ENCODE measurements around the gene GUCY1A2.
A peak's percentile ranks its signal among the peaks of the same experiment; 100 is the strongest.

Gene GUCY1A2

DNA sequence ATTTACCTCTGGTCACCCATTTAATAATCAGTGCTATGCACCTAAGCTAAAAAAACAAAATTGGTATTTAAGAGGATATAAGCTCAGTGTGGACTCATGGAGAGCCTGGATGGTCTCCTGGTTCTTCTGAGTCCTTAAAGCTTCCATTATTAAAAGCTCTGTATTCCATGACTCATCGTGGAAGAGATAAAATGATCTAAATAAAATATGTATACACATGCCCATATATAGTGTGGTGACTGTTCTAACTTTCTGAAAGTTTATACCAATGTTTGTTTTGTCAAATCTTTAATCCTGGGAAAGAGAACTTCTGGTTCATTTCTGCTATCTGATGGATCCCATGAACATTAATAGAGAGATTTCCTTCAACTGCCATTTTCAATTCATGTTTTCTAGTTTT lies 375.9 kb downstream of the GUCY1A2 start:
- DNase-seq (ENCODE audit: low read depth) = peak; percentile 81

DNA sequence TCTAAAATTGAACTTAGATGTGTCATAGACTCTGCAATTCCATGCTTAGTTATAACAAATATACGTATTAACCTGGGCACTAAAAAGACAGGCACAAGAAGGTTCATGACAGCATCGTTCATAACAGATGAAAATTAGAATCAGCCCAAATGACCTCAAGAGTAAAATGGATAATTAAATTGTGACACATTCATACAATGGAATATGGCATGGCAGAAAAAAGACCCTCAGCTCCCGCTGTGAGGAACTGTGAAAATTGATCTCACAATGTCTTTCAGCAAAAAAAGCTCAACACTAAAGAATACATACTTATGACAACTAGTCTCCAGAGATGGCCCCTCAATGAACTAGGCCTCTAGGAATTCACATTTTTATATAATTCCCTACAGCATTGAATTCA lies 386.0 kb downstream of the GUCY1A2 start:
- no peak for DNase-seq (ENCODE audit: low read depth)

- DNase-seq (ENCODE audit: low read depth) = no peak
Measured at GRCh38 chr11:106627694-106628093, 390.6 kb downstream of the GUCY1A2 start.

- DNase-seq (ENCODE audit: low read depth) = no peak
Measured at GRCh38 chr11:106625566-106625965, 392.7 kb downstream of the GUCY1A2 start.

GRCh38 chr11:106624377-106624776 lies 393.9 kb downstream of the GUCY1A2 start:
- peak; percentile 28 for DNase-seq (ENCODE audit: low read depth)

All from iris pigment epithelial cell (primary cell).